ENCODE results near the gene PCDHGC3.

The PCDHGC3 gene

GRCh38 chr5:141524604-141525597, 49.1 kb downstream of the PCDHGC3 start:
- DNase-seq: peak; percentile 82

- no peak for DNase-seq
These were observed 49.9 kb downstream of the PCDHGC3 start for GRCh38 chr5:141525653-141526052.

- no peak for DNase-seq
These were observed 51.7 kb downstream of the PCDHGC3 start for GRCh38 chr5:141527426-141527825.

Data from SHP77 treated with DMSO at 0.1 percent for 48 hours (cell line).